Measurements from ENCODE around the gene KATNBL1.

GRCh38 chr15:34107315-34107714 lies 102.6 kb downstream of the KATNBL1 start:
- no peak for TF ChIP-seq POLR2A (IDR thresholded peaks at IDR 0.05)
- TF ChIP-seq CTCF (IDR thresholded peaks at IDR 0.05) = no peak

Measured in thyroid gland (tissue), 4 donors.